Measurements from ENCODE around the gene GRM8. TPM values are rescaled to one million over a fixed set of nuclear protein-coding genes. Genes with fewer than 3 reads are reported as not detected.
"Not testable (repeated sequence)": the region's sequence is repeated elsewhere in the genome, so short reads cannot be mapped to it uniquely, and the experiment has no call there.

The GRM8 gene
- total and polyA plus RNA-seq, 4 donors, result 0.28 to 4.9 (median 2.8) TPM

GRCh38 chr7:126905255-126905654, 347.5 kb downstream of the GRM8 start:
- H3K9me3 ChIP-seq (ENCODE audit: control insufficient read depth in 4 of 4, low read length in 3 of 4); H3K4me1 ChIP-seq (ENCODE audit: control insufficient read depth in 4 of 4, insufficient read depth in 4 of 4, low read length in 3 of 4); DNase-seq (ENCODE audit: low spot score); H3K27ac ChIP-seq (ENCODE audit: low read depth in 1 of 2, low read length in 2 of 2); H3K4me3 ChIP-seq (ENCODE audit: low read depth in 1 of 3, low read length in 3 of 3); H3K9ac ChIP-seq (ENCODE audit: low read depth in 1 of 2, low read length in 2 of 2); H3K27me3 ChIP-seq (ENCODE audit: control insufficient read depth in 4 of 4, insufficient read depth in 4 of 4, low read length in 3 of 4); H3K36me3 ChIP-seq (ENCODE audit: control insufficient read depth in 4 of 4, insufficient read depth in 3 of 4, low read depth in 1 of 4, low read length in 3 of 4): not testable (repeated sequence)
- WGBS, result 83% methylated on average over 2 of the region's 2 CpGs

- 80% methylated on average over 6 of the region's 6 CpGs for WGBS
- not testable (repeated sequence) for H3K4me3 ChIP-seq (ENCODE audit: low read depth in 1 of 3, low read length in 3 of 3); H3K27me3 ChIP-seq (ENCODE audit: control insufficient read depth in 4 of 4, insufficient read depth in 4 of 4, low read length in 3 of 4); H3K4me1 ChIP-seq (ENCODE audit: control insufficient read depth in 4 of 4, insufficient read depth in 4 of 4, low read length in 3 of 4); H3K9me3 ChIP-seq (ENCODE audit: control insufficient read depth in 4 of 4, low read length in 3 of 4); DNase-seq (ENCODE audit: low spot score); H3K27ac ChIP-seq (ENCODE audit: low read depth in 1 of 2, low read length in 2 of 2); H3K9ac ChIP-seq (ENCODE audit: low read depth in 1 of 2, low read length in 2 of 2); H3K36me3 ChIP-seq (ENCODE audit: control insufficient read depth in 4 of 4, insufficient read depth in 3 of 4, low read depth in 1 of 4, low read length in 3 of 4)
Observed at GRCh38 chr7:126901041-126901765, 351.5 kb downstream of the GRM8 start.

- not testable (repeated sequence) for DNase-seq (ENCODE audit: low spot score); H3K4me1 ChIP-seq (ENCODE audit: control insufficient read depth in 4 of 4, insufficient read depth in 4 of 4, low read length in 3 of 4); H3K27me3 ChIP-seq (ENCODE audit: control insufficient read depth in 4 of 4, insufficient read depth in 4 of 4, low read length in 3 of 4); H3K36me3 ChIP-seq (ENCODE audit: control insufficient read depth in 4 of 4, insufficient read depth in 3 of 4, low read depth in 1 of 4, low read length in 3 of 4); H3K9ac ChIP-seq (ENCODE audit: low read depth in 1 of 2, low read length in 2 of 2); H3K4me3 ChIP-seq (ENCODE audit: low read depth in 1 of 3, low read length in 3 of 3); H3K9me3 ChIP-seq (ENCODE audit: control insufficient read depth in 4 of 4, low read length in 3 of 4); H3K27ac ChIP-seq (ENCODE audit: low read depth in 1 of 2, low read length in 2 of 2)
- WGBS, result 92% methylated on average over 1 of the region's 1 CpG
Observed at GRCh38 chr7:126887980-126888379, 364.8 kb downstream of the GRM8 start.

- not testable (repeated sequence) for H3K36me3 ChIP-seq (ENCODE audit: control insufficient read depth in 4 of 4, insufficient read depth in 3 of 4, low read depth in 1 of 4, low read length in 3 of 4); H3K9ac ChIP-seq (ENCODE audit: low read depth in 1 of 2, low read length in 2 of 2); DNase-seq (ENCODE audit: low spot score); H3K4me3 ChIP-seq (ENCODE audit: low read depth in 1 of 3, low read length in 3 of 3); H3K27ac ChIP-seq (ENCODE audit: low read depth in 1 of 2, low read length in 2 of 2); H3K27me3 ChIP-seq (ENCODE audit: control insufficient read depth in 4 of 4, insufficient read depth in 4 of 4, low read length in 3 of 4); H3K4me1 ChIP-seq (ENCODE audit: control insufficient read depth in 4 of 4, insufficient read depth in 4 of 4, low read length in 3 of 4); H3K9me3 ChIP-seq (ENCODE audit: control insufficient read depth in 4 of 4, low read length in 3 of 4)
- 70% methylated on average over 4 of the region's 4 CpGs for WGBS
Observed at GRCh38 chr7:126887560-126887959, 365.2 kb downstream of the GRM8 start.

GRCh38 chr7:126882730-126883129, 370.0 kb downstream of the GRM8 start:
- not testable (repeated sequence) for H3K4me1 ChIP-seq (ENCODE audit: control insufficient read depth in 4 of 4, insufficient read depth in 4 of 4, low read length in 3 of 4); H3K4me3 ChIP-seq (ENCODE audit: low read depth in 1 of 3, low read length in 3 of 3); H3K27me3 ChIP-seq (ENCODE audit: control insufficient read depth in 4 of 4, insufficient read depth in 4 of 4, low read length in 3 of 4); H3K9ac ChIP-seq (ENCODE audit: low read depth in 1 of 2, low read length in 2 of 2); H3K27ac ChIP-seq (ENCODE audit: low read depth in 1 of 2, low read length in 2 of 2); DNase-seq (ENCODE audit: low spot score); H3K36me3 ChIP-seq (ENCODE audit: control insufficient read depth in 4 of 4, insufficient read depth in 3 of 4, low read depth in 1 of 4, low read length in 3 of 4); H3K9me3 ChIP-seq (ENCODE audit: control insufficient read depth in 4 of 4, low read length in 3 of 4)
- 81% methylated on average over 1 of the region's 1 CpG for WGBS

- DNase-seq (ENCODE audit: low spot score); H3K27ac ChIP-seq (ENCODE audit: low read depth in 1 of 2, low read length in 2 of 2); H3K9me3 ChIP-seq (ENCODE audit: control insufficient read depth in 4 of 4, low read length in 3 of 4); H3K9ac ChIP-seq (ENCODE audit: low read depth in 1 of 2, low read length in 2 of 2); H3K4me3 ChIP-seq (ENCODE audit: low read depth in 1 of 3, low read length in 3 of 3); H3K36me3 ChIP-seq (ENCODE audit: control insufficient read depth in 4 of 4, insufficient read depth in 3 of 4, low read depth in 1 of 4, low read length in 3 of 4); H3K27me3 ChIP-seq (ENCODE audit: control insufficient read depth in 4 of 4, insufficient read depth in 4 of 4, low read length in 3 of 4); H3K4me1 ChIP-seq (ENCODE audit: control insufficient read depth in 4 of 4, insufficient read depth in 4 of 4, low read length in 3 of 4): not testable (repeated sequence)
- 77% methylated on average over 2 of the region's 2 CpGs for WGBS
Observed at GRCh38 chr7:126881908-126882307, 370.8 kb downstream of the GRM8 start.
